Mesendoderm (in vitro differentiated cells): ENCODE data around the gene CCM2.

Experiments
- DNase-seq: peaks from one replicate; pipeline ENCODE4 v3.0.0; 2013
- H2AK5ac ChIP-seq: 2 replicates; pipeline ENCODE4 v1.6.1; 2013; ENCODE audit warnings: low read length, inconsistent platforms
- H2BK120ac ChIP-seq: 2 replicates; pipeline ENCODE4 v1.6.1; 2013; ENCODE audit warnings: low read depth, mild to moderate bottlenecking, low read length, moderate library complexity, mixed read lengths
- H2BK15ac ChIP-seq: replicated peaks from 2 replicates; pipeline ENCODE4 v1.6.1; 2013; ENCODE audit warnings: low read depth, mild to moderate bottlenecking, moderate library complexity
- H2BK5ac ChIP-seq: 2 replicates; pipeline ENCODE4 v1.6.1; 2013; ENCODE audit warnings: low read length, inconsistent platforms
- H3K18ac ChIP-seq: 2 replicates; pipeline ENCODE4 v1.6.1; 2013; ENCODE audit warnings: mild to moderate bottlenecking, low read length, mixed read lengths
- H3K23ac ChIP-seq: one replicate; pipeline ENCODE4 v1.6.1; 2013; ENCODE audit warnings: low read length
- H3K27ac ChIP-seq: 2 replicates; pipeline ENCODE4 v1.5.1; 2013; ENCODE audit warnings: low read depth, mild to moderate bottlenecking, inconsistent platforms, low read length, moderate library complexity
- H3K27me3 ChIP-seq: 2 replicates; pipeline ENCODE4 v1.6.1; 2013; ENCODE audit warnings: low read length, control low read depth, mild to moderate bottlenecking, inconsistent platforms; ENCODE audit not compliant: insufficient read depth, poor library complexity
- H3K36me3 ChIP-seq: 2 replicates; pipeline ENCODE4 v1.6.1; 2013; ENCODE audit warnings: low read length, inconsistent platforms; ENCODE audit not compliant: control insufficient read depth, insufficient read depth
- H3K4ac ChIP-seq: one replicate; pipeline ENCODE4 v1.6.1; 2013; ENCODE audit warnings: low read depth, mild to moderate bottlenecking, low read length, moderate library complexity
- H3K4me1 ChIP-seq: 2 replicates; pipeline ENCODE4 v1.6.1; 2013; ENCODE audit warnings: low read depth, low read length, inconsistent platforms; ENCODE audit not compliant: control insufficient read depth
- H3K4me2 ChIP-seq: 2 replicates; pipeline ENCODE4 v1.6.1; 2013; ENCODE audit warnings: low read length
- H3K4me3 ChIP-seq: 2 replicates; pipeline ENCODE4 v1.5.1; 2013; ENCODE audit warnings: mild to moderate bottlenecking, low read length
- H3K56ac ChIP-seq: one replicate; pipeline ENCODE4 v1.6.1; 2013; ENCODE audit warnings: low read length
- H3K79me1 ChIP-seq: 2 replicates; pipeline ENCODE4 v1.6.1; 2013; ENCODE audit warnings: low read length, inconsistent platforms
- H3K79me2 ChIP-seq: 2 replicates; pipeline ENCODE4 v1.6.1; 2013; ENCODE audit warnings: mild to moderate bottlenecking, low read length; ENCODE audit not compliant: control insufficient read depth, insufficient read depth
- H3K9ac ChIP-seq: 2 replicates; pipeline ENCODE4 v1.6.1; 2013; ENCODE audit warnings: low read length, inconsistent platforms
- H4K5ac ChIP-seq: one replicate; pipeline ENCODE4 v1.6.1; 2013; ENCODE audit warnings: low read length
- H4K8ac ChIP-seq: one replicate; pipeline ENCODE4 v1.6.1; 2013; ENCODE audit warnings: low read depth, mild to moderate bottlenecking, control low read depth, low read length, moderate library complexity
- WGBS: extraction: QIAGEN DNeasy Blood & Tissue Kit; methylation state at CpG from one replicate; pipeline ENCODE4 v1.1.7; 2013; ENCODE audit warnings: low lambda C conversion rate, missing lambda C conversion rate; ENCODE audit not compliant: insufficient coverage; ENCODE audit errors: extremely low coverage; 5-methylcytosine and 5-hydroxymethylcytosine counted together

Gene CCM2

DNA sequence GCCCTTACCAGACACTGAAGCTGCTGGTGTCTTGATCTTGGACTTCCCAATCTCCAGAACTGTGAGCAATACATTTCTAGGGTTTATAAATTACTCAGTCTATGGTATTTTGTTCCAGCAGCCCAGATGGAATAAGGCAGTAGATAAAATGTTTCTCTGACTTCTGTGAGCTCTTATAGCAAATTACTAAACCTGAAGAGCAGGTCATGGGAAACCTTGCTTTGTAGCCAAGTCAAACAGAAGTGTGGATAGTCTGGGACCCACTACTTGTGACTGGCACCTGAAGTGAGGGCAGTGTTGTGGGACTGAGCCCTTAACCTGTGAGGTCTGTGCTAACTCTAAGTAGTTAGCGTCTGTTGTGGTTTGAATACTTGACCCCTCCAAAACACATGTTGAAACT, 116.0 kb downstream of the CCM2 start:
- no peaks in the 10 kb centered on the region for H3K79me1 ChIP-seq
- no peak for DNase-seq

DNA sequence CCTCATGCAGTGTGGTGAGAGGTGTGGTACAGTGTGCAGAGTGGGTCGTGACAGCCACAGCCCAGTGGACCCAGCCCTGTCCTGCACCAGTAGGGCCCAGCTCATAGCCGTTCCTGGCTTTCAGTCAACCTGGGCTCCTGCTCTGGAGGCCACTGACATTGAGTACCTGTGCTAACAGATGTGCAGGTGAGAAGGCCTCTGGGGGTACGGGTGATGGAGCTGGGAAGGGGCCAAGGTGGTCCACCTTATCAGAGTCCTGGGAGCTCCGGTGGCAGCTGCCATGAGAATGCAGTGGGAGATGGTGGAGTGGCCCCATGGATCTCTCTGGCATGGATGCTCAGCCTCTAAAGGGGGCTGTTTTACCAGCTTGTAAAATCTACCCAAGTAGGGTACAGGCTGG, 117.6 kb downstream of the CCM2 start:
- Histone ChIP-seq H3K4me3 (no peak overlapping the region), H4K8ac (no peak overlapping the region), H3K56ac (no peak overlapping the region), H2BK5ac (no peak overlapping the region), H3K36me3 (no peaks in the 10 kb centered on the region), H4K5ac (no peak overlapping the region), H2BK120ac (no peak overlapping the region), H3K23ac (no peak overlapping the region), H3K4me1 (no peaks in the 10 kb centered on the region), H3K4ac (no peak overlapping the region), H2AK5ac (no peak overlapping the region), H3K18ac (no peak overlapping the region), H3K27ac (no peak overlapping the region), H2BK15ac (no peak overlapping the region), H3K9ac (no peak overlapping the region), H3K79me2 (no peaks in the 10 kb centered on the region), H3K27me3 (no peaks in the 10 kb centered on the region), H3K4me2 (no peak overlapping the region), H3K79me1 (no peaks in the 10 kb centered on the region)
- WGBS: no CpG with 5 or more reads among the region's 4 CpGs
- DNase-seq: no peak

More for the DNA sequence above, 116.0 kb downstream of the CCM2 start:
- Histone ChIP-seq H2BK120ac (no peak overlapping the region), H3K9ac (no peak overlapping the region), H3K4me3 (no peak overlapping the region), H2BK15ac (no peak overlapping the region), H3K4ac (no peak overlapping the region), H3K23ac (no peak overlapping the region), H4K8ac (no peak overlapping the region), H3K4me1 (no peaks in the 10 kb centered on the region), H3K27me3 (no peaks in the 10 kb centered on the region), H3K56ac (no peak overlapping the region), H3K27ac (no peak overlapping the region), H2BK5ac (no peak overlapping the region), H2AK5ac (no peak overlapping the region), H3K18ac (no peak overlapping the region), H4K5ac (no peak overlapping the region), H3K79me2 (peaks cover 4% of the 10 kb centered on the region), H3K36me3 (no peaks in the 10 kb centered on the region), H3K4me2 (no peak overlapping the region)
- no CpG with 5 or more reads among the region's 1 CpG for WGBS

DNA sequence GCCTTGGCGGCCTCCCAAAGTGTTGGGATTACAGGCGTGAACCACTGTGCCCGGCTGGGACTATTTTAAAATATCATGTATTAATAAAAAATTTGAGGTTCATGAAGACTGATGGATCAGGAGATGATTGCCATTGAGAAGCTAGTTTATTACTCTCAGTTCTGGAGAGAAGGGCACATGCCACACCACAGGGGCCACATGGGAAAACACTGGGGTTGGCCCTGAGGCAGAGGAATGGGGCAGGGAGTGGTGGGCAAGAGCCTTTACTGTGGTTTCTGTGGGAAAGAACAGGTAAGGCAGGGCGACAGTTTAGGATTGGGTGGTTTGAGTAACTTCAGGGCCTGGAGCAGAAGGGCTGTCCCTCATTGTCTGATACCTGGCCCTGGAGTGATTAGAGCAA, 118.3 kb downstream of the CCM2 start:
- no peak for DNase-seq
- Histone ChIP-seq H2BK15ac (no peak overlapping the region), H2AK5ac (no peak overlapping the region), H4K5ac (no peak overlapping the region), H3K4me2 (no peak overlapping the region), H3K79me1 (no peaks in the 10 kb centered on the region), H2BK120ac (no peak overlapping the region), H4K8ac (no peak overlapping the region), H3K36me3 (no peaks in the 10 kb centered on the region), H3K27ac (no peak overlapping the region), H3K23ac (no peak overlapping the region), H3K9ac (no peak overlapping the region), H3K4me3 (no peak overlapping the region), H2BK5ac (no peak overlapping the region), H3K4me1 (no peaks in the 10 kb centered on the region), H3K56ac (no peak overlapping the region), H3K18ac (no peak overlapping the region), H3K79me2 (no peaks in the 10 kb centered on the region), H3K4ac (no peak overlapping the region), H3K27me3 (no peaks in the 10 kb centered on the region)
- no CpG with 5 or more reads among the region's 4 CpGs for WGBS

DNA sequence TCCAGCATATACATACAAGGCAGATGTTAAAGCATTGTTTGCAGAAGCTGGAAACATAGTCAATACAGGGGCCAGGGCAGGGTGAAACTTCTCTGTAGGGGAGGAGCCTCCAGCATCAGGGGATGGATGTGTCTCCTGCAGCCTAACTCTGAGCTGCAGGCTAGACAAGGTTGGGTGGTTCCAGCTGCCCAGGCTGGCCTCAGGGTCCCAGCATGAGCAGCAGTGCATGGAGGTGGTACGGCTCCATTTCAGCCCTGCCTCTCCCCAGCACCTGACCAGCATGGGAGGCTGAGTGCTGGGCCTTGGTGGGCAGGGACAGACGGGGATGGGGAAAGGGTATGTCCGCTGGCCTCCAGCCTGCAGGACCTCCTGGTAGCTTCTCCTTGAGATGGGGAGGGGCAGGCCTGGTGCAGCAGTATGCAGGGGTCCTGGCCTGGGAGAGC, 118.9 kb downstream of the CCM2 start:
- no peak for DNase-seq
- no peak overlapping the region for H3K56ac ChIP-seq
- H4K8ac ChIP-seq: no peak overlapping the region
- H3K18ac ChIP-seq: no peak overlapping the region
- no peak overlapping the region for H2BK5ac ChIP-seq
- no CpG with 5 or more reads among the region's 3 CpGs for WGBS
- no peaks in the 10 kb centered on the region for H3K79me2 ChIP-seq
- no peaks in the 10 kb centered on the region for H3K36me3 ChIP-seq
- no peak overlapping the region for H4K5ac ChIP-seq
- H2AK5ac ChIP-seq: no peak overlapping the region
- no peaks in the 10 kb centered on the region for H3K79me1 ChIP-seq
- H2BK15ac ChIP-seq: no peak overlapping the region
- no peak overlapping the region for H3K4me3 ChIP-seq
- H3K27me3 ChIP-seq: no peaks in the 10 kb centered on the region
- no peak overlapping the region for H3K23ac ChIP-seq
- H3K4me2 ChIP-seq: no peak overlapping the region
- no peak overlapping the region for H2BK120ac ChIP-seq
- H3K9ac ChIP-seq: no peak overlapping the region
- no peak overlapping the region for H3K4ac ChIP-seq
- no peaks in the 10 kb centered on the region for H3K4me1 ChIP-seq
- H3K27ac ChIP-seq: no peak overlapping the region

DNA sequence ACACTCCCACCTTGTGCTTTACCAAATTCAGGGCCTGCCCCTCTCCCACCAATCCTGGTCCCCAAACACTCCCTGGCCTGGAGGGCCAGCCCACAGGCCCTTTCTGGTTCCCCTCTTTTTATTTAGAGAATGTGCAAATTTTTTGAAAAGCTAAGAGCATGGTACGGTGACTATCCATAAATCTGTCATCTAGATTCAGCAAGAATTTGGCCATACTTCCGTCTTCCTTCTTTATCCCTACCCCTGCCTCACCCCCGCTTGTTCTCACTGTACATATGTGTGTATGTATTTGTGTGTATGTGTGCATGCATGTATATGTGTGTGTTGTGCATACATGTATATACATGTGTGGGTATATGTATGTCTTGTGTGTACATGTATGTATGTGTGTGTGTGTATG, 119.5 kb downstream of the CCM2 start:
- Histone ChIP-seq H3K79me2 (no peaks in the 10 kb centered on the region), H3K4me1 (no peaks in the 10 kb centered on the region), H2BK120ac (no peak overlapping the region), H2AK5ac (no peak overlapping the region), H2BK5ac (no peak overlapping the region), H3K27ac (no peak overlapping the region), H3K9ac (no peak overlapping the region), H3K36me3 (no peaks in the 10 kb centered on the region), H3K18ac (no peak overlapping the region), H3K56ac (no peak overlapping the region), H4K5ac (no peak overlapping the region), H3K4me2 (no peak overlapping the region), H3K79me1 (no peaks in the 10 kb centered on the region), H4K8ac (no peak overlapping the region), H3K4ac (no peak overlapping the region), H2BK15ac (no peak overlapping the region), H3K4me3 (no peak overlapping the region), H3K23ac (no peak overlapping the region), H3K27me3 (no peaks in the 10 kb centered on the region)
- no CpG with 5 or more reads among the region's 3 CpGs for WGBS
- no peak for DNase-seq
